PFSK-1 (cell line): ENCODE results near the gene ARMCX4.

ENCODE experiments used
- FOXP2 ChIP-seq: optimal IDR thresholded peaks from 2 replicates; pipeline ENCODE3; 2011; ENCODE audit warnings: borderline replicate concordance, control low read depth, inconsistent platforms; ENCODE audit not compliant: insufficient read depth; ENCODE audit errors: extremely low read length, extremely low read depth
- POLR2AphosphoS5 ChIP-seq: IDR thresholded peaks from 2 replicates; pipeline ENCODE4 v1.6.1; 2012; ENCODE audit warnings: low read depth, mild to moderate bottlenecking, control low read depth, low read length, moderate library complexity
- REST ChIP-seq, 2 experiments: IDR thresholded peaks; 2 replicates each; pipeline versions ENCODE4 v1.6.1 to v1.8.0; 2011 to 2012; ENCODE audit warnings: low read depth in 2 of 2, low read length in 2 of 2, control low read depth in 1 of 2, inconsistent platforms in 1 of 2, mild to moderate bottlenecking in 1 of 2, moderate library complexity in 1 of 2; ENCODE audit not compliant: insufficient read depth in 1 of 2
- SIN3A ChIP-seq: IDR thresholded peaks from 2 replicates; pipeline ENCODE4 v1.6.1; 2012; ENCODE audit warnings: mild to moderate bottlenecking, low read length, moderate library complexity, borderline replicate concordance; ENCODE audit not compliant: insufficient read depth
- TAF1 ChIP-seq: IDR thresholded peaks from 2 replicates; pipeline ENCODE4 v1.6.1; 2012; ENCODE audit warnings: low read length, control low read depth, borderline replicate concordance; ENCODE audit not compliant: insufficient read depth

The ARMCX4 gene

GRCh38 chrX:101460669-101461068 is 24.6 kb upstream of the ARMCX4 start:
- no peak for TF ChIP-seq POLR2AphosphoS5
- no peak for TF ChIP-seq FOXP2
- TF ChIP-seq REST (IDR thresholded peaks at IDR 0.05; ENCODE audit: insufficient read depth in 1 of 2, low read depth in 2 of 2, low read length in 2 of 2) = no peak
- no peak for TF ChIP-seq SIN3A

- TF ChIP-seq FOXP2 = no peak
- no peak for TF ChIP-seq REST (IDR thresholded peaks at IDR 0.05; ENCODE audit: insufficient read depth in 1 of 2, low read depth in 2 of 2, low read length in 2 of 2)
- TF ChIP-seq TAF1 = no peak
- no peak for TF ChIP-seq SIN3A
- no peak for TF ChIP-seq POLR2AphosphoS5
Observed at GRCh38 chrX:101462892-101463291, 22.4 kb upstream of the ARMCX4 start.

GRCh38 chrX:101478366-101478765 is 6.9 kb upstream of the ARMCX4 start:
- TF ChIP-seq REST (IDR thresholded peaks at IDR 0.05; ENCODE audit: insufficient read depth in 1 of 2, low read depth in 2 of 2, low read length in 2 of 2) (no peak), POLR2AphosphoS5 (no peak), FOXP2 (no peak), TAF1 (no peak), SIN3A (no peak)

GRCh38 chrX:101482296-101482695 is 3.0 kb upstream of the ARMCX4 start:
- TF ChIP-seq SIN3A = no peak
- no peak for TF ChIP-seq TAF1
- TF ChIP-seq FOXP2 = no peak
- TF ChIP-seq REST (IDR thresholded peaks at IDR 0.05; ENCODE audit: insufficient read depth in 1 of 2, low read depth in 2 of 2, low read length in 2 of 2) = no peak
- no peak for TF ChIP-seq POLR2AphosphoS5

GRCh38 chrX:101483705-101484104 is 1.6 kb upstream of the ARMCX4 start:
- TF ChIP-seq POLR2AphosphoS5 (no peak), SIN3A (no peak), TAF1 (no peak), REST (IDR thresholded peaks at IDR 0.05; ENCODE audit: insufficient read depth in 1 of 2, low read depth in 2 of 2, low read length in 2 of 2) (no peak), FOXP2 (no peak)
